Uterus (tissue), 2 donors: ENCODE data around the gene TTLL13.

Source experiments
- CTCF ChIP-seq, 4 experiments: fragments of 200-600 bp in 2 of 4; fragments of 450-650 bp in 2 of 4; sonication (generic) in 2 of 4; IDR thresholded peaks; one replicate each; pipeline ENCODE4 v1.5.1; 2016 to 2019; ENCODE audit warnings: antibody characterized with exemption in 4 of 4, mild to moderate bottlenecking in 2 of 4, moderate library complexity in 1 of 4
- POLR2A ChIP-seq, 2 donors: fragments of 450-650 bp; IDR thresholded peaks; one replicate each; pipeline ENCODE4 v1.6.1; 2016; ENCODE audit warnings: antibody characterized with exemption in 2 of 2, mild to moderate bottlenecking in 1 of 2, moderate library complexity in 1 of 2

DNA sequence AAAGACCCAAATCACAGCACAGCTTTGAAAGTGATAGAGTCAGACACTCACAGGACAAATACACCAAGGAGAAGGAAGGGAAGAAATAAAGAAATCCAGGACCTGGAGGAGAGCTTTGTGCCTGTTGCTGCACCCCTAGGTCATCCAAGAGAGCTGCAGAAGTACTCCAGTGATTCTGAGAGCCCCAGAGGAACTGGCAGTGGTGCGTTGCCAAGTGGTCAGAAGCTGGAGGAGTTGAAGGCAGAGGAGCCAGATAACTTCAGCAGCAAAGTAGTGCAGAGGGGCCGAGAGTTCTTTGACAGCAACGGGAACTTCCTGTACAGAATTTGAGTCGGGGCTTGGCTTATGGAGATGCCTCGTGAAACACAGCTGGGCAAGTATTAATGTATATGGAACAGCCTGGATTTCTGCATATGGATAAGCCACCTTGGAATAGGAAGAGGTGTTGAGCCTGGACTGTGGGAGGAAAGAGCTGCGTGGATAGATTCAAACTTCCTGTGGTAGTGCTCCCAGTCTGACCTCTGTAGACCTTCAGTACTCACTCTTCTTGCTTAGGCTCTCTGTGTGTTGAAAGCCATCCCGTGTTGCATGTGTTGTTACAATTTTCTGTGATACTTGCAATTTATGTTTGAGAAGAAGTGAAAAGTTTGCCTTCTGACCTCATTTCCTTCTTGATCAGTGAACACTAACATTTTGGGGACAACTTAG is 22.3 kb downstream of the TTLL13 start:
- TF ChIP-seq POLR2A (IDR thresholded peaks at IDR 0.05) (no peak), CTCF (IDR thresholded peaks at IDR 0.05) (no peak)
